Measurements from ENCODE around the gene DIPK1B.

- TF ChIP-seq ZNF274 (IDR thresholded peaks at IDR 0.05; ENCODE audit: low read depth, low read length) (no peak), SUZ12 (IDR thresholded peaks at IDR 0.05; ENCODE audit: extremely low read depth, insufficient read depth, insufficient read length) (no peak)
These were observed 22.1 kb upstream of the DIPK1B start for GRCh38 chr9:136690104-136690805.
